ENCODE measurements around the gene ZNF629.
A peak's percentile ranks its signal among the peaks of the same experiment; 100 is the strongest.

ZNF629 gene

GRCh38 chr16:30762991-30763725 is 23.8 kb downstream of the ZNF629 start:
- no peak for TF ChIP-seq CTCF (IDR thresholded peaks at IDR 0.05)
- Mint-ChIP-seq H3K4me3 (peak overlapping the region; percentile 95), H3K36me3 (ENCODE audit: low read depth) (peaks cover 61% of the 10 kb centered on the region), H3K27ac (peak overlapping the region; percentile 99), H3K4me1 (peaks cover 29% of the 10 kb centered on the region), H3K9me3 (no peaks in the 10 kb centered on the region), H3K27me3 (ENCODE audit: low read depth, poor library complexity) (no peaks in the 10 kb centered on the region)
- no peak for DNase-seq

- Mint-ChIP-seq H3K27me3 (ENCODE audit: low read depth, poor library complexity) (no peaks in the 10 kb centered on the region), H3K4me1 (peaks cover 29% of the 10 kb centered on the region)
Observed at GRCh38 chr16:30761928-30762902, 24.8 kb downstream of the ZNF629 start, which contains the start of the genes CFAP119 and RNF40. Gene CFAP119 (minus strand): TSS chr16:30762062. CDS start chr16:30761748, 314 bp downstream. Gene RNF40 (plus strand): TSS chr16:30762322. CDS start chr16:30762546, 224 bp downstream.

GRCh38 chr16:30761427-30761927 is 25.5 kb downstream of the ZNF629 start:
- H3K9me3 Mint-ChIP-seq = no peaks in the 10 kb centered on the region
- no peak for TF ChIP-seq CTCF (IDR thresholded peaks at IDR 0.05)
- peaks cover 29% of the 10 kb centered on the region for H3K4me1 Mint-ChIP-seq
- peak overlapping the region; percentile 95 for H3K4me3 Mint-ChIP-seq
- no peaks in the 10 kb centered on the region for H3K27me3 Mint-ChIP-seq (ENCODE audit: low read depth, poor library complexity)
- peaks cover 46% of the 10 kb centered on the region for H3K36me3 Mint-ChIP-seq (ENCODE audit: low read depth)
- DNase-seq = peak; percentile 69
- H3K27ac Mint-ChIP-seq = peak overlapping the region; percentile 99

More at GRCh38 chr16:30761928-30762902, 24.8 kb downstream of the ZNF629 start, which contains the start of the genes CFAP119 and RNF40:
- Mint-ChIP-seq H3K4me3 (peak within 1 kb of the TSS; percentile 95), H3K27ac (peak within 1 kb of the TSS; percentile 99), H3K9me3 (no peaks in the 10 kb centered on the region), H3K36me3 (ENCODE audit: low read depth) (peaks cover 54% of the 10 kb centered on the region)
- DNase-seq = peak; percentile 98
- TF ChIP-seq CTCF (IDR thresholded peaks at IDR 0.05) = no peak

GRCh38 chr16:30760577-30761426 is 26.2 kb downstream of the ZNF629 start:
- Mint-ChIP-seq H3K9me3 (no peaks in the 10 kb centered on the region), H3K4me3 (peak overlapping the region; percentile 95), H3K4me1 (peaks cover 29% of the 10 kb centered on the region), H3K36me3 (ENCODE audit: low read depth) (peaks cover 42% of the 10 kb centered on the region), H3K27me3 (ENCODE audit: low read depth, poor library complexity) (no peaks in the 10 kb centered on the region), H3K27ac (peak overlapping the region; percentile 99)
- TF ChIP-seq CTCF (IDR thresholded peaks at IDR 0.05) = no peak
- no peak for DNase-seq

GRCh38 chr16:30760001-30760559 is 26.9 kb downstream of the ZNF629 start:
- Mint-ChIP-seq H3K4me3 (peak overlapping the region; percentile 95), H3K4me1 (peaks cover 29% of the 10 kb centered on the region), H3K36me3 (ENCODE audit: low read depth) (peaks cover 35% of the 10 kb centered on the region)

More at GRCh38 chr16:30760001-30760559, 26.9 kb downstream of the ZNF629 start:
- Mint-ChIP-seq H3K27ac (no peak overlapping the region), H3K27me3 (ENCODE audit: low read depth, poor library complexity) (no peaks in the 10 kb centered on the region), H3K9me3 (no peaks in the 10 kb centered on the region)
- no peak for DNase-seq
- TF ChIP-seq CTCF (IDR thresholded peaks at IDR 0.05) = no peak
